Measurements from ENCODE around the gene CHD9NB.

Gene CHD9NB

DNA sequence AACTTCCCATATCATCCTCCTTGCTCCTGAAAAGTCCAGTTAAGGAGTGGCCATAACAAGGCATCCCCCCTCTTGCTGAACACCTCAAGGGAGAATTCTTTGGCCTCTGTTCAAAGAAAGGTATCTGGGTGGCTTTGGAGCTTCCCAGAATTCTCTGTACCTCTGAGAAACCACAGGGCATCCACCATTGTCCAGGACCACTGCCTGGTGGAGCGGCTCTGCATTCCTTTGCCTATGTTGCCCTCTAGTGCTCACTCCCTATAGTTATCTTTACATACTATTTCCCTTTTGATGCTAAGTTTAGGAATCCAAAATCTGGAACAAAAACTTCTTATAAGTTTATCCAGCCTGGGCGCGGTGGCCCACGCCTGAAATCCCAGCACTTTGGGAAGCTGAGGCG is 30.3 kb downstream of the CHD9NB start:
- DNase-seq = peak; percentile 38

DNA sequence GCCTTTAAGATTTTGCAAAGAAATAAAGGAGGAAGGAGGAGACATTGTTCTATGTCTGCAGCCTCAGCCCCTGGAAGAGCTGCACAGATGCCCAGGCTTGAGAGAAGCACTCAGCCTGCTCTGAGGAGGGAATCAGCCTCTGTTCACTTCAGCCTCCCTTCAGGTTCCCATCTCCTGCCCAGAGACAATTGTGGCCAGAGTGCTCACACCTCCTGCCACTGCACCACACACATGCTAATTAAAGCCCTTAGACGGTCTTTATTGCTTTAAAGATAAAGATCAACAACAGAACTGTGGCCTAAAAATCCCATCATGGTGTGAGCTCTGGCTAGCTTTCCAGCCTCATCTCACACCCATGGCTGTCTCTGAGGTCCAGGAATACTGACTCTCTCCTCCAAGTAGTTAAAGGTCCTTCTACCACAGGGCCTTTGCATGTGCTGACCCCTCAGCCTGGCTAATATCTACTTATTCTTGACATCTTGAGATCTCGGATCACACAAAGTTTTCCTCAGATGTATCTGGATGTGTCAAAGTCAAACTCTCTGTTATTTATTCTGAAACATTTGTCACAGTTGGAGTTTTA is 33.8 kb downstream of the CHD9NB start:
- DNase-seq = no peak

DNA sequence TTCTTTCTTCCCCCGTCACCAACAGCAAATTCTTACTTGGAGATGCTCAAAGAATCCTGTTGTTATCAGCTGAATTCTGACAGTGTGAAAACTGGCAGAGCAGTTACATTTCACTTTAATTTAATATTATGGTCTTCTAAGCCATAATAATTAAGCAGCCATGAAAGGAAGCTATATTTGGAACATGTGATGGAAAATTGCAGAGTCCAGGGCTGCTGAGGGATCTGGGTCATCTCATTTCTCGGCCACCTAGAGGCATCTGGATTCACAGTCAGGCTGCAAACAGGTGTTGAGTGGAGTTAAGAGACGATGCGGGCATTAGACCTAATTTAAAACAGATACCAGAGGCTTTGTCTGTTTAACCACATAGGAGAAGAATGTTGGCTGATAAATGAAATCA is 38.4 kb downstream of the CHD9NB start:
- no peak for DNase-seq

DNA sequence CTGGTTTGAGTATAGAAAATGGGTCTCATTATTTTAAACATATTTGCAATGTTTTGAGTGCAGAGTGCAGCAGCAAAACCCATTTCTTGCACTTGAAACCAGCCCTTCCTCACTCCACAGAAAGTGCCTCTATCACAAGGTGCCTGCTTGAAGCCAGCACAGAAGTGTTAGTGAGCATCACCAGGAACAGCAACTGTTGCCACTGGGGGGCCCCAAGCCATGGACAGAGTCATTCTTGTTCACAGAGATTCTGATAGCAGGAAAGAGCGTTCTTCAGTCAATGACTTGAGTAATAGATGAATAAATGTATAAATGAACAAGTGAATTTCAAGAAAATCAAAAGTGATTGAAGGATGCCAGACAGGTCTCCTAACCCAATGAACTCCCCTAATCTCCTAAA is 45.6 kb downstream of the CHD9NB start:
- no peak for DNase-seq

DNA sequence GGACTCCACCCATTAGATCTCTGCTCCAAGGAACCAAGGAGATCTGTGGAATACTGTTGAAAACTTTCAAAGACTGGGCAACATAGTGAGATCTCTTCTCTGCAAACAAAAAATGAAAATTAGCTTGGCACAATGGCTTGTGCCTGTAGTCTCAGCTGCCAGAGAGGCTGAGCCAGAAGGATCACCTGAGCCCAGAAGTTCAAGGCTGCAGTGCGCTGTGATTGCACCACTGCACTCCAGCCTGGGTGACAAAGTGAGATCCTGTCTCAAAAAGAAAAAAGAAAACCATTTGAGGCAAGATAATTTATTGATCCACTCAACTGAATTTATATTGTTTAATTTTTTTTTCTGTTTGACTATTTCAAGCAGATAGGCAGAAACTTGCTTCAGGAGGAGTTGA is 54.8 kb downstream of the CHD9NB start:
- DNase-seq = no peak

DNA sequence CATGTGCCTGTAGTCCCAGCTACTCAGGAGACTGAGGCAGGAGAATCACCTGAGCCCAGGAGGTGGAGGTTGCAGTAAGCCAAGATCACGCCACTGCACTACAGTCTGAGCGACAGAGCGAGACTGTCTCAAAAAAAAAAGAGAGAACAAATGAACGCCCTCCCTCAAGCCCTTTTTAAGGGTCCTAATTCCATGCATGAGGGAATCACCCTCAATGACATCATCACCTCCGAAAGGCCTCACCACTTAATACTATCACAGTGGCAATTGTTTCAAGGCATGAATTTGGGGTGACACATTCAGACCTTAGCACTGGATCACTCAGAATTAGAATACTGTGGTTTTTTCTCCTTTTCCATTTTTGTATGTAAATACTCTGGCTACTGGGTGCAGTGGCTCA is 57.8 kb downstream of the CHD9NB start:
- DNase-seq = no peak

DNA sequence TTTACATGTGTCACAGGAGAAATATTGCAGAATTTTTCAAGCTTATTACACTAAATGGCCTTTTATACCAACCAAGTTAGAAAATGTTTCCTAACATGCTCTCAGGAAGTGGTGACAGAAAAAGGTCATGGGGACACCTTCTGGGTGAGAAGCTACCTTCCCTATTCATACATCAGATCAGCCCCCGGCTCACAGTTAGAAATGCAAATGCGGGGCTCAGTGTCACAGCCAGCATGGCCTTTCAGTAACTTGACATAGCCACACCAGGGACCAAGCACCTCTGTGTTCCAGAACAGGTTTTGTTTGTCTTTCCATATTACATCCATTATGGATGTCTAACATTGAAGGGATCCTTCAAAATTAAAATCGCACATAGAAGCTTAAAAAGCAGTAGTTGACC is 59.5 kb downstream of the CHD9NB start:
- DNase-seq = no peak

DNA sequence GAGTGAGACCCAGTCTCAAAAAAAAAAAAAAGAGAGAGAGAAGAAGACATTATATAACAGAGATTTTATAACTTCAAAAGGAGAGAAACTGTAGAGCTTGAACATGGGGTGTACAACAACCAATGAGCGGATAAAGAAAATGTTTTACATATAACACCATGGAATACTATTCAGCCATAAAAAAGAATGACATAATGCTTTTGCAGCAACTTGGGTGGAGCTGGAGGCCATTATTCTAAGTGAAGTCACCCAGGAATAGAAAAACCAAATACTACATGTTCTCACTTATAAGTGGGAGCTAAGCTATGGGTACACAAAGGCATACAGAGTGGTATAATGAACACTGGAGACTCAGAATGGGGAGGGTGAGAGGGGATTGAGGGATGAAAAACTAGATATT is 61.1 kb downstream of the CHD9NB start:
- DNase-seq = no peak

Data from MV-4-11 (cell line).